GM21529 (cell line): ENCODE data around the gene CCDC194.
"Not testable (repeated sequence)": the region's sequence is repeated elsewhere in the genome, so short reads cannot be mapped to it uniquely, and the experiment has no call there.

Experiments
- ATAC-seq: cut with Tn5 transposase; IDR thresholded peaks from one replicate; pipeline ENCODE4 v1.9.1; 2021; ENCODE audit not compliant: unreplicated experiment

The CCDC194 gene

DNA sequence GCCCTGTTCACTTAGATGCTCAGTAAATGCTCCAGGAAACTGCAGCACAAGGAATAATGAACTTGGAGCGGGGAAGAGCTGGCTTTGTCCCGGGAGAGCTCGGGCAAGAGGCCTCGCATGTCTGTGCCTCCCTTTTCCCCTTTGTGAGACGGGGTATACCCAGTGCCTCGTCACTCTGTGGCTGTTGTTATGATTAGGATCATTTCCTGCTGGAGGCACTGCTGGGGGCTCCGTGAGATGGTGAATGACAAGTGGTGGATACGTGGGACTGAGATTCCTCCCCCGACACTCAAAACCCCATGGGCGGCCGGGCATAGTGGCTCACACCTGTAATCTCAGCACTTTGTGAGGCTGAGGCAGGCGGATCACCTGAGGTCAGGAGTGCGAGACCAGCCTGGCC lies 15.7 kb downstream of the CCDC194 start:
- no peak for ATAC-seq

DNA sequence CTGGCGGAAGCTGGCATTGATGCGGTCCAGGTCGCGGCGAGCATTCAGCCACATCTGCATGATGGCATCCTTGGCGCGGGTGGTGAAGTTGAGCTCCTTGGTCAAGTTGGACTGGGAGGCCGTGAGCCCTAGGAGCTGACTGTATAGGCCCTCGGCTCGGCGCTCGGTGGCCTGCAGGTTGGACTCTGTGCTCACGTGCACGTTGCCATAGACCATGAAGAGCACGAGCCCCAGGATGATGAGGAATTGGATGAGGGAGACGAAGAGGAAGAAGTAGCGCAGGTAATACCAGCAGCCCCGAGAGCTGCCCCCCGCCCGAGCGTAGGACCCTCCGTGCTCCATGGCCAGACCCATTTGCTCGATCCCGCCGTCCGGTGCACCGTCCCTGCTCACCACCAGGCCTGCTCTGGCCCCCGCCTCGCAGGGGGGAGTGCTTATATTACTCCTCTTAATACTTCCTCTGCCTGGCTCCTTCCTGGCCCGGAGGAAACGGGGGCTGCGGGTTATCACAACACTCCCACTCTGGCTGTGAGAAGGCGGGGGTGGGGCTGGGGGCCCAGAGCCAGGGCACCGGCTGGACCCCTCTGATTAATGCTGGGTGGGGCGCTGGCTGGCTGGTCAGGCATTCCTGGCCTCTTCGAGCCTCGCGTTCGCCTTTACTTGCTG lies 16.9 kb downstream of the CCDC194 start, which contains the start of gene PLVAP:
PLVAP (minus strand) TSS at position 408 of the 666 bp plus-strand sequence; CDS start at position 354, 54 bp downstream.
- ATAC-seq = no peak

DNA sequence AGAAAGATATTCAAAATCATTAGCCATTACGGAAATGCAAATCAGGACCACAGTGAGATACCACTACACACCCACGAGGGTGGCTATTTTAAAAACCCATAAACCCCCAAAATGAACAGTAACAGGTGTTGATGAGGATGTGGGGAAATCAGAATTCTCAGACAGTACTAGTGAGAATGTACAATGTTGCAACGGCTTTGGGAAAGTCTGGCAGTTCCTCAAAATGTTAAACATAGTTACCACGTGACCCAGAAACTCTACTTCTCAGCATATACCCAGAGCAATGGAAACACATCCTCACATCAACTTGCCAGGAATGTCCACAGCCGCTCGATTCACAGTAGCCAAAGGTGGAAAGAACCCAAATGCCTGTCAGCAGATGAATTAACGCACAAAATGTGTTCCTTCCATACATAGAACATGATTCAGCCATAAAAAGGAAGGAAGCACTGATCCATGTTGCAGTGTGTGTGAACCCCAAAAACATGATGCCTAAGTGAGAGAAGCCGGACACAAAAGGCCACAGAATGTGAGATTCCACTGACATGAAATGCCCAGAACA lies 23.9 kb downstream of the CCDC194 start:
- peak; percentile 83 for ATAC-seq

DNA sequence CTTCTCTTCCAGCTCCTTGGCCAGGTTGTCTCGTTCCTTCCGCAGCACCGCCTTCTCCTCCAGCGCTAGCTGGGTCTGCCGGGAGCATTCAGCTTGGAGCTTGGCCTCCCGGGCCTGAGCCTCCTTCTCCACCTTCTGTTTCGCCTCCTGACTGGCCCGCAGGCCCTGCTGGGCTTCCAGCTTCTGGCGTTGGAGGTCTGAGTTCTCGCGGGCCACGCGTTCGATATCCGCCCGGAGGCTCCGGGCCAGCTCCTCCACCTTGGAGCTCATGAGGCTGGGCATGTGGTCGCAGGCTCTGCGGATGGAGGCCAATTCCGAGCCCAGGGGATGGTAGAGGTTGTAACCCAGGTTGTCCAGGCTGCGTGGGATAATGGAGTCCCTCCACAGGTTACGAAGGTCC lies 28.6 kb downstream of the CCDC194 start:
- ATAC-seq = no peak

DNA sequence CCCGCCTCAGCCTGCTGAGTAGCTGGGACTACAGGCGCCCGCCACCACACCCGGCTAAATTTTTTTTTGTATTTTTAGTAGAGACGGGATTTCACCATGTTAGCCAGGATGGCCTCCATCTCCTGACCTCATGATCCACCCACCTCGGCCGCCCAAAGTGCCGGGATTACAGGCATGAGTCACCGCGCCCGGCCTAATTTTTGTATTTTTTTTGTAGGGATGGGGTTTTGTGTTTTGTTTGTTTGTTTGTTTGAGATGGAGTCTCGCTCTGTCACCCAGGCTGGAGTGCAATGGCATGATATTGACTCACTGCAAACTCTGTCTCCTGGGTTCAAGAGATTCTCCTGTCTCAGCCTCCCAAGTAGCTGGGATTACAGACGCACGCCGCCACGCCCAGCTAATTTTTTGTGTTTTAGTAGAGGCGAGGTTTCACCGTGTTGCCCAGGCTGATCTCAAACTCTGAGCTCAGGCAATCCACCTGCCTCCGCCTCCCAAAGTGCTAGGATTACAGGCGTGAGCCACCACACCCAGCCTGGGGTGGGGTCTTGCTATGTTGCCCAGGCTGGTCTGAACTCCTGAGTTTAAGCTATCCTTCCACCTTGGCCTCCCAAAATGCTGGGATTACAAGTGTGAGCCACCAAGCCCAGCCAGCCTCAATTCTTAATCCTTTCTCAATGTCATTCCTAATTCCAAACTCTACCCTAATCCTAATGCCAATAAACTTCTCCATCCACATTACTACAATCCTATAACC lies 30.0 kb downstream of the CCDC194 start:
- not testable (repeated sequence) for ATAC-seq

DNA sequence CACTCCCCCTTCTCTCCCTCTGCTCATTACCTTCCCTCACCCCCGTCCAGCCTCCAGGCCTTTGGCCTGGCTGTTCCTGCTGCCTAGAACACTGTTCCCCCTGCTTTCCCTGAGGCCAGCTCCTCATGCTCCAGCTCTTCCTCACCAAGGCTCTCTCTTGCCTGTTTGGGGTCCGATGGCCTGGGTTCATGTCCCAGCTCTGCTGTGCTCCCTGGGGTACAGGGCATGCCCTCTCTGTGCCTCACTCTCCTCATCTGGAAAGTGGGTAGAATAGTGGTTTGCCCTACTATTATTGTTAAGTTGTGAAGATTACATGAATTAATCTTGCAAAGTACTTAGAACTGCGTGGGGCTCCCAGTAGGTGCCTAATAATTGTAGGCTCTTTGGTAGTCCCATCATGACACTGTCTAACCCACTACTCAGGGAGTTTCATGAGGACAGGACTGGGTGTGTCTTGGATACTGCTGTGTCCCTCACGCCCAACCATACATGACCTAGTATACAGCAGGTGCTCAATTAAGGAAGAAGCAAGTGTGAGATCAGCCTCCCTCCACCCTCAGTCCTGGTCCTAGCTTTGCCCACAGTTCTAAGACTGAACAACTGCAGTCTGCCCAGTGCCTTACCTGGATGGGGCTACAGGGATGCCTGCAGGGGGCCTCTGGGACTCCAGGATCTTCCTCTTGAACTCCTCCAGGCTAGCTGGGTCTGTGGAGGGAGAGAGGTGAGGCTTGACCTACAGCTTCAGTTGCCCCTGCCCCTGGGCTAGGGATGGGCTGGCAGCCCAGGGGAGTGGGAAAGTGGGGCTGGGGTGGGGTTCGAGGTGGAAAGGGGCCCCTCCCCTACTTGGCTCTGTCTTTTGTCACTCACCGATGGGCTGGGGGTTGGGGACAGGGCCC lies 33.8 kb downstream of the CCDC194 start:
- ATAC-seq = no peak

DNA sequence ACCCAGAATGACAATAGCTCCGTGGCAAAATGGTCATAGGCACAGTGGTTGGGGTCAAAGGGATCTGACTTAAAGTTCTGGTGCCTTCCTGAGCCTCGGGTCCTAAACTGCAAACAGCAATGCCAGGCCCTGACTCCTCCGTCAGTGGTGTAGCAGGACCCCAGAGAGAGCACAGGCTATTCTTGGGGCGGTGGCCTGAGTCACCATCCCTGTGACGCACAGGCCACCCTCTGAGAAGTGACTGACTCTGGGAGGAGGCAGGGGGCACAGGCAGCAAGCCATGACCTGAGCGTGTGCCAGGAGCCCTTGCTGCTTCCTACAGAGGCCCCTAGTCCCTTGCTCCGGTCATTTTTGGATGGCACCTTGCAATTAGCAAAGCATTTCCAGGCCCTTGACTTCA lies 35.6 kb downstream of the CCDC194 start:
- no peak for ATAC-seq

DNA sequence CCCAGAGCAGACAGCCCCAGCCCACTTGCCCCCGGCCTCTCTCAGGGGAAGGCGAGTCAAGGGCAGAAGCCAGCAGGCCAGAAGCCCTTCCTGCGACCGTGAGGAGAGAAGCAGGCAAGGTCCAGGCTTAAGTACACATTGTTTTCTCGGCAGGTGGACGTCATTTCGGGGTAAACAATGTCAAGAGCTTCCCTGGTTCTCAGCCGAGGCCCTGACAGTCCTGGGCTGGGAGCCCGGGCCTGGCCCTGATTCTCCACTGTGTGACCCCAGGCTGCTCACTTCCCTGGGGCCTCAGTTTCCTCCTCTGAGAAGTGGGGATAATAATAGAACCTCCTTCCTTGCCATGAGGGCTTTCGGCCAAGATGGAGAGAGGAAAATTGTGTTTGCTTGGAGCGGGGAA lies 36.3 kb downstream of the CCDC194 start:
- ATAC-seq = no peak

DNA sequence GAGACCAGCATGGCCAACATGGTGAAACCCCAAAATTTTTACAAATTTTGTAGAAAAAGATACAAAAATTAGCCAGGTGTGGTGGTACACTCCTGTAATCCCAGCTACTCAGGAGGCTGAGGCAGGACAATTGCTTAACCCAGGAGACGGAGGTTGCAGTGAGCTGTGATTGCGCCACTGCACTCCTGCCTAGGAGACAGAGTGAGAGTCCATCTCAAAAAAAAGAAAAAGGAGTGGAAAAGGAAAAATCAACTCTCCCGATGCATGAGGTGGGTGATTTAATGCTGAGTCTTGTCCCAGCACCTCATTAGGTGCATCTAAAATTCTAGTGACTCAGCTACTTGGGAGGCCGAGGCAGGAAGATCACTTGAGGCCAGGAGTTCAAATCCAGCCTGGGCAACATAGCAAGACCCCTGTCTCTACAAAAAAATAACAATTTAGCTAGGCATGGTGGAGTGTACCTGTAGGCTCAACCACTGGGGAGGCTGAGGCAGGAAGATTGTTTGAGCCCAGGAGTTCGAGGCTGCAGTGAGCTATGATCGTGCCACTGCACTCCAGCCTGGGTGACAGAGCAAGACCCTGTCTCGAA lies 36.8 kb downstream of the CCDC194 start:
- no peak for ATAC-seq

DNA sequence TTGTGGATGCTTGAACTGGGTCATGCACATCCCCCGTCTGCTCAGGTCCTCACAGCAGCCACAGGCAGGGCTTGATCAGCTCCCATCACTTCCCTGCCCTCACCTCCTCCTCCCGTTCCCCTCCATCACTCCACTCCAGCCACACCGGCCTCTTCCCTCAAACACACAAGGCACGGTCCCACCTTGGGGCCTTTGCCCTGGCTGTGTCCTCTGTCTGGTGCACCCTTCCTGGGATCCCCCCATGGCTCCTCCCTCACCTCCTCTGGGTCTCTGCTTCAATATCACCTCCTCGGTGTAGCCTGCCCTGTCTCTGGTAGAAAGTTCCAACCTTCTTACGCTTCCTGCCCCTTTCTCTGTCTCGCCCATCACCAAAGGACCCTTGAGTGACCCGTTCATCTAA lies 40.6 kb downstream of the CCDC194 start:
- ATAC-seq = no peak

DNA sequence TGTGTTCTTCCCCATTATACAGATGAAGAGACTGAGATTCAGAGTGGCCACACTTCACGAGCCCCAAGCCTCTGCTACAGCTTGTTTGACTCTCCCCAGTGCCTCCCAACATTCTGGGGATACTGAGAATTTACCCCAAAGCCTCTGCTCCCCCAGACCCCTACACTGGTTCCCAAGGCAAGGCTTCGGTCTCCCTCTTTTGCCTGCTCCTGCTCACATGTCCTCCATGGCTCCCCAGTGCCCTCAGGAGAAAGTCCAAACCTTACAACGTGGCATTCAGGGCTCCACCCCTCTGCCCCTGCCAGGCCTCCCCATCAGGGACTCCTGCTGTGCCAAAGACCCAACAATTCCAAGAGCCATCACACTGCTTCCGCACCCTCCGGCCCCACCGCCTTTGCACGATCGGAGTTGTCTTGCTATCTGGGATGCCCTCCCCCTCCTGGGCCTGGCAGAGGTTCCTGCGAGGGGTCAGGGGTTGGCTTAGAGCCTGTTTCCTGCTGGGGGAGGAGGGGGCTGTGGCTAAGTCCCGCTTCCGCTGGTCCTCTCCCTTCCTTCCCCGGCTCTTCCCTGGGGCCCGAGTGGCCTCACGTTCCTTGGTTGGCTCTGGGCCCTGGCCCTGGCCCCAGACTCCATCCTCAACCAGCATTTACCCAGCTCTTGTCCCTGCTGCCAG lies 41.3 kb downstream of the CCDC194 start:
- no peak for ATAC-seq

DNA sequence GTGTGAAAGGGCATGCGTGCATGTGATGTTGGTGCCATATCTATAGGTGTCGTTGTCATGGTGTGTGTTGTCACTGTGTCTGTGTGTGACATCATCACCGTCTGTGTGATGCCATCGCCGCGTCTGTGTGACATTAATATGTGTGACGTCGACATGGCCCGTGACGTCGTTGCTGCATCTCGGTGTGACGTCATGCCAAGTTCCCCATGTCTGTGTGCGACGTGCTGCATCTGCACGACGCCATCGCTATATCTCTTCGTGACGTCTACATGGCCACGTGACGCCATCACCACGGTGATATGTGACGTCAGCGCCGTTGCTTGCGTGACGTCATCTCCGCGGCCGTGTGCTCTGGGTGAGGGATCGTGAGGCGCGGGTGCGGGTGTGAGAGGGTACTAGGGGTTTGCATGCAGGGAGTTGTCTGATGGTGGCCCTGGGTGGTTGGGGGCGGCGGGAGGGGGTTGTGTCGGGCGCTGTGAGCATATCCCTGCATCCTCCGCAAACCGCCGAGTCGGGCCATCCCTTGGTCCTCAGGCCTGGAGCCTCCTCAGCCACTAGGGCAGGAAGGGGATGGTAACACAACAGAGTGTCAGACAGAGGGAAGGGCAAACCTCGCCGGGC lies 42.1 kb downstream of the CCDC194 start:
- no peak for ATAC-seq

DNA sequence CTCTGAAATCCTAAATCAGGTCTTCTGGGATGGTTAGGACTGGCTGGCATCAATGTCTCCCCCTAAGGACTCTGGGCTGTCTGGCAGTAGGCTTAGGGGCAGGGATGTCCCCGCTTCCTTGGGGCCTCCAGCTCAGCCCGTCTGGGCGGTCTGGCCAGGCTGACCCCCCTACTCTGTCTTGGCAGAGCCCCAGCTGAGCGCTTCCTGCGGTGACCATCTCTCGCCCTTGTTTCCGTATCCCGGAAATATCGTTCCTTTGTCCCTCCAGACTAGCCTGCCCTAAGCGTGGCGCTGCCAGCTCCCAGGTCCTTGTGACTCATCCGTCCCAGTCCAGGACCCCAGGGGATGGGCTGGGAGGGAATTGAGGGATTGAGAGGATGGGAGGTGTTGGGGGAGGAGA lies 45.3 kb downstream of the CCDC194 start:
- no peak for ATAC-seq

DNA sequence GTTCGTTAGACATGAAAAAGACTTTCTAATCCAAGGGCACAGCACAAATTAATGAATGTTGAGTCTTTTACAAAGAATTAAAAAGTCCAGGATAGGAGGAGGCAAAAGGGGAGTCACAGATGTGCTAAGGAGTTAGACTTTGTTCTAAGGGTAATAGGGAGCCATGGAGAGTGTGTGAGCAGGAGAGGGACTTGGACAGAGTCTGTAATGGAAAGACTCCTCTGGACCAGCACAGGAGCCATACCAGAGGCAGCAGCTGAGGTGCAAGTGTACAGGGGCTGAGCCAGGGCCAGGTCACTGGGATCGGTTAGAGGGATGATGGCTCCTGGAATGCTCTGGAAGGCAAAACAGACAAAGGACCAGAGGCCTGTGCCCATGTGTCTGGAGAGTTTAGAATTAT lies 46.1 kb downstream of the CCDC194 start:
- ATAC-seq = no peak

DNA sequence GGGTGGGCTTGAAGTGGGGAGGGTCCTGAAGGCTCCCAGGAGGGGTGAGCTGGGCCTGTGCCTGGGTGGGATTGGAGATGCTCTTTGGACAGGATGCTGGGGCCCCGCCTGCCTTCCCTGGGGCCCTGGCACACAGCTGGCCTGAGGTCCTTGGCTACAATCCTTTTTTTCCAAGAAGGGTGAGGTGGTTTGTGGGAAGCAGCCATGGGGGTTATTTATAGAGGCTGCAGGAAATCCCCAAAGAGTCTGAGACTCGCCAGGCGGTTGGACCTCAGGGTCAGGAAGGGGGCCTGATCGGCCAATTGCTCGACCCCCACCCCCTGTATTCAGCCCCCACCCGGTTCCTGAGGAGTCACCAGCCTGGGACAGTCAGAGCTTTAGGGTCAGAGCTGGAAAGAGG lies 46.6 kb downstream of the CCDC194 start:
- ATAC-seq = no peak

DNA sequence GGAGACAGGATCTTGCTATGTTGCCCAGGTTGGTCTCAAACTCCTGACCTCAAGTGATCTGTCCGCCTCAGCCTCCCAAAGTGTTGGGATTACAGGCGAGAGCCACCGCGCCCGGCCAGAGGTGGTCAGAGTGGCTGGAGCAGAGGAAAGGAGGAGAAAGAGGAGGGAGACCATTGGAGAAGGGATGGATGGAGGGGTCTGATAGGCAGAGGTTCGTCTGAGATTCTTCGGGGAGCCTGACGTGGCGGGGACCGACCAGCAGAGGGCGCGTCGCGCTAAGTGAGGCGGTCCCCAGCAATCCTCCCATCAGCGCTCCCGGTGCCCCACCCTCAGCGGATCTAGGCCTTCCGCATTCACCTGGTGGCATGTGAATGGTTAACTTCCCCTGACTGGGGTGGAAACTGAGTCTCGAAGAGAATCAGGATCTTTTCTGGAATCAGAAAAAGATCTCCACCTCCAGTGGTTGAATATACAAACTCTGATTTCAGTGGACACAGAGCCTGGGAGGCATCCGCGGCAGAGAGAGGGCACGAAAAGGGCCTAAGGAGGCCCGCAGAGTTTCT lies 47.8 kb downstream of the CCDC194 start:
- no peak for ATAC-seq

DNA sequence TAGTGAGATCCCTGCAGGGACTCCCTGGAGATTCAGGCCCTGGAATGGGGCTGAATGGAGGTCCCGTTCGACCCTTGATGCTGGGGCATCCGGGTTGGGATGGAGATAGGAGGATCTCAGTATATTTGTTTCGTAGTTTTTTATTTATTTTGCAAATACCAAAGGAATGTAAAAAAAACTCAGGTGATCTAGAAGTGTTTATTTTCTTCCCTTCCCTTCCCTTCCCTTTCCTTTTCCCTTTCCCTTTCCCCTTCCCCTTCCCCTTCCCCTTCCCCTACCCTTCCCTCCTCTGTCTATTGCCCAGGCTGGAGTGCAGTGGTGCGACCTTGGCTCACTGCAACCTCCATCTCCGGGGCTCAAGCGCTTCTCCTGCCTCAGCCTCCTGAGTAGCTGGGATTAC lies 52.2 kb downstream of the CCDC194 start:
- no peak for ATAC-seq

DNA sequence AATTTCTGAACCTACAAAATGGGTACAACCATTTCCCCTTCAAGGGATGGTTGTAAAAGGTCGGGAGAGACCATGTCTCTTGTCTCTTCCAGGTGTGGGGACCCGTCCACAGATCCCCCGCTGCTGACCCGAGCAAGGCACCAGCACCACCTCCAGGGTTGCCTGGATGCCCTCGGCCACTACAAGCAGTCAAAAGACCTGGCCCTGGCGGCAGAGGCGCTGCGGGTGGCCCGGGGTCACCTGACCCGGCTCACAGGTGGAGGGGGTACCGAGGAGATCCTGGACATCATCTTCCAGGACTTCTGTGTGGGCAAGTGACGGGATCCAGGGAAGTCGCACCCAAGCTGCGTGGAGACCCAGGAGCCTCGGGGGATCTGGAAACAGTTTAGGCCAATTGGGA lies 52.6 kb downstream of the CCDC194 start:
- ATAC-seq = no peak

DNA sequence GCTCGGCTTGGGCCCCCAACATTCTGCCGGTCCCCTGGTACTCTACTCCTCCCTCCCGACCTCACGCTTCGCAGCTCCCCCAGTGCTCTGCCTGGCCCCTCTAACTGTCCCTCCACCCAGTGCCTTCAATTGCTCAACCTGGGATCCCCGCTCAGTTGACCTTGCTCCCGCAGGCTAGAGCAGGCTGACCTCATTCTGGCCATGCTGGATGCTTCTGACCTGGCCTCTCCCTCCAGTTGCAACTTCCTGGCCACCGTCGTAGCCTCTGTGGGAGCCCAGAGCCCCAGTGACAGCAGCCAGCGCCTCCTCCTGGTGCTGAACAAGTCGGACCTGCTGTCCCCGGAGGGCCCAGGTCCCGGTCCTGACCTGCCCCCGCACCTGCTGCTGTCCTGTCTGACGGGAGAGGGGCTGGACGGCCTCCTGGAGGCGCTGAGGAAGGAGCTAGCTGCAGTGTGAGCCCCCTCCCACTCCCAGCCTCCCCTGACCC lies 53.1 kb downstream of the CCDC194 start:
- no peak for ATAC-seq
